NT2/D1 (cell line): ENCODE measurements around the gene KLHL29.

Experiments used
- DNase-seq: peaks from one replicate; pipeline ENCODE4 v3.0.0-alpha.2; 2011; ENCODE audit warnings: low read depth, low spot score
- H3K27me3 ChIP-seq: 2 replicates; pipeline ENCODE4 v1.6.0; 2011; ENCODE audit warnings: mild to moderate bottlenecking; ENCODE audit not compliant: insufficient read length, insufficient read depth
- H3K36me3 ChIP-seq: 2 replicates; pipeline ENCODE4 v1.6.1; 2011; ENCODE audit warnings: mild to moderate bottlenecking, low read length, mixed read lengths; ENCODE audit not compliant: insufficient read depth, insufficient read length
- H3K4me1 ChIP-seq: 2 replicates; pipeline ENCODE4 v1.5.1; 2011; ENCODE audit not compliant: insufficient read depth, insufficient read length
- H3K4me3 ChIP-seq: 2 replicates; pipeline ENCODE4 v1.5.1; 2011; ENCODE audit warnings: low read depth; ENCODE audit not compliant: insufficient read length
- H3K9ac ChIP-seq: 2 replicates; pipeline ENCODE4 v1.6.0; 2011; ENCODE audit warnings: low read depth; ENCODE audit not compliant: insufficient read length
- H3K9me3 ChIP-seq: 2 replicates; pipeline ENCODE4 v1.5.1; 2011; ENCODE audit warnings: mild to moderate bottlenecking, low read length; ENCODE audit not compliant: insufficient read depth
- SUZ12 ChIP-seq: IDR thresholded peaks from 2 replicates; pipeline ENCODE4 v1.6.1; 2011; ENCODE audit not compliant: insufficient read length, insufficient read depth; ENCODE audit errors: extremely low read depth
- YY1 ChIP-seq: IDR thresholded peaks from 2 replicates; pipeline ENCODE4 v1.6.1; 2011; ENCODE audit not compliant: insufficient read length, insufficient read depth
- ZNF274 ChIP-seq: IDR thresholded peaks from 2 replicates; pipeline ENCODE4 v1.6.1; 2011; ENCODE audit warnings: mild to moderate bottlenecking, low read depth, low read length

The KLHL29 gene

GRCh38 chr2:23617811-23618215 lies 232.8 kb downstream of the KLHL29 start:
- Histone ChIP-seq H3K4me1 (no peaks in the 10 kb centered on the region), H3K9ac (no peak overlapping the region), H3K36me3 (no peaks in the 10 kb centered on the region), H3K9me3 (no peaks in the 10 kb centered on the region), H3K4me3 (no peak overlapping the region), H3K27me3 (no peaks in the 10 kb centered on the region)
- TF ChIP-seq ZNF274 (no peak), SUZ12 (no peak), YY1 (no peak)
- no peak for DNase-seq

- DNase-seq = no peak
- Histone ChIP-seq H3K4me3 (no peak overlapping the region), H3K9me3 (no peaks in the 10 kb centered on the region), H3K4me1 (no peaks in the 10 kb centered on the region), H3K9ac (no peak overlapping the region), H3K27me3 (no peaks in the 10 kb centered on the region), H3K36me3 (no peaks in the 10 kb centered on the region)
- no peak for TF ChIP-seq ZNF274
- TF ChIP-seq YY1 = no peak
- TF ChIP-seq SUZ12 = no peak
Observed at GRCh38 chr2:23618265-23618664, 233.3 kb downstream of the KLHL29 start.

- no peaks in the 10 kb centered on the region for H3K27me3 ChIP-seq
- no peak for TF ChIP-seq SUZ12
- no peak for TF ChIP-seq YY1
- TF ChIP-seq ZNF274 = no peak
- H3K4me3 ChIP-seq = no peak overlapping the region
- H3K9me3 ChIP-seq = peaks cover 5% of the 10 kb centered on the region; the same call in 1 of the 2 replicates
- H3K9ac ChIP-seq = no peak overlapping the region
- no peaks in the 10 kb centered on the region for H3K4me1 ChIP-seq
- H3K36me3 ChIP-seq = no peaks in the 10 kb centered on the region
- DNase-seq = no peak
Observed at GRCh38 chr2:23618794-23619530, 234.0 kb downstream of the KLHL29 start.

DNA sequence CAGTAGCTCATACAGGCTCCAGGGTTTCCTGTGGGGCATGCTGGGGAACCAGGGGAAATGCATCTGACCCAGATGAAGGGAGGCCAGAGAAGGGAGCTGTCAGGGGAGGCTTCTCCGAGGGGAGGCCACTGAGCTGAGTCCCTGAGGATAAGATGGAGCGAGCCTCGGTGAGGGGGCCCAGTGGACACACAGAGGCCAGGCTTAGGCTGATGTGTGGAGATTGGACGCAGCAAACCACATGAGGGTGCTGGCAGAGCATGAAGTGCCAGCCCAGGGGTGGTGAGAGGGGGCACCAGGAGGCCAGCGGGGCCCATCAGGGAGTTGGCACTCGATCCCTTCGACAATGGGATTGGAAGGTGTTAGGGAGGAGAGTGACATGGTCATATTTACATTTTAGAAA lies 235.0 kb downstream of the KLHL29 start:
- H3K36me3 ChIP-seq = no peaks in the 10 kb centered on the region
- peaks cover 15% of the 10 kb centered on the region; the same call in 1 of the 2 replicates for H3K9me3 ChIP-seq
- H3K4me3 ChIP-seq = no peak overlapping the region
- no peaks in the 10 kb centered on the region for H3K4me1 ChIP-seq
- DNase-seq = no peak
- no peak overlapping the region for H3K9ac ChIP-seq
- TF ChIP-seq ZNF274 = no peak
- TF ChIP-seq SUZ12 = no peak
- no peaks in the 10 kb centered on the region for H3K27me3 ChIP-seq

- H3K4me3 ChIP-seq = no peak overlapping the region
- no peak for DNase-seq
- no peaks in the 10 kb centered on the region for H3K36me3 ChIP-seq
- TF ChIP-seq YY1 (no peak), SUZ12 (no peak), ZNF274 (no peak)
- H3K9ac ChIP-seq = no peak overlapping the region
- H3K4me1 ChIP-seq = no peaks in the 10 kb centered on the region
- no peaks in the 10 kb centered on the region for H3K27me3 ChIP-seq
- H3K9me3 ChIP-seq = peaks cover 15% of the 10 kb centered on the region; the same call in 1 of the 2 replicates
Observed at GRCh38 chr2:23620841-23621341, 235.9 kb downstream of the KLHL29 start.

DNA sequence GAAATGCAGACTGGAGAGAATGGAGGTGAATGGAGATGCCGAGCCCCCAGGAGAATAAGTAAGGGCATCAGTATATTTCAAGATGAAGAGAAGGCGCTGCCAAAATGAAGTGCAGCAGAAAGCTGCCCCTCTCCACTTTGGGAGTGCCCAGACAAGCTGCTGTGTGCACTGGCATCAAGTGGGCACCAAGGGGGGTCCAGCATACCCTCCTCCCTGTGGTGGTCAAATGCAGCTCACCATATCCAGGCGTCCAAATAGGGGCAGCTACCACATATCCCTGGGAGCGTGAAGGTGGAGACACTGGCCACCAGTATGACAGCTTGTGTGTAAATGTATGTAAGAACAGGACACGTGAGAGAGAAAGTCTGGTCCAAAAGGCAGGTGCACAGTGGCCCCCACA lies 236.6 kb downstream of the KLHL29 start:
- no peaks in the 10 kb centered on the region for H3K4me1 ChIP-seq
- no peaks in the 10 kb centered on the region for H3K36me3 ChIP-seq
- DNase-seq = no peak
- TF ChIP-seq SUZ12 = no peak
- no peak for TF ChIP-seq ZNF274
- no peak for TF ChIP-seq YY1
- H3K27me3 ChIP-seq = no peaks in the 10 kb centered on the region
- H3K4me3 ChIP-seq = no peak overlapping the region
- no peak overlapping the region for H3K9ac ChIP-seq
- peaks cover 15% of the 10 kb centered on the region; the same call in 1 of the 2 replicates for H3K9me3 ChIP-seq

- Histone ChIP-seq H3K9me3 (peaks cover 15% of the 10 kb centered on the region; the same call in 1 of the 2 replicates), H3K4me3 (no peak overlapping the region), H3K4me1 (peaks cover 2% of the 10 kb centered on the region), H3K36me3 (no peaks in the 10 kb centered on the region), H3K9ac (no peak overlapping the region), H3K27me3 (no peaks in the 10 kb centered on the region)
- no peak for DNase-seq
- TF ChIP-seq YY1 (no peak), SUZ12 (no peak), ZNF274 (no peak)
Observed at GRCh38 chr2:23622466-23622865, 237.5 kb downstream of the KLHL29 start.
